ENCODE measurements around the gene PARVA.

The PARVA gene

DNA sequence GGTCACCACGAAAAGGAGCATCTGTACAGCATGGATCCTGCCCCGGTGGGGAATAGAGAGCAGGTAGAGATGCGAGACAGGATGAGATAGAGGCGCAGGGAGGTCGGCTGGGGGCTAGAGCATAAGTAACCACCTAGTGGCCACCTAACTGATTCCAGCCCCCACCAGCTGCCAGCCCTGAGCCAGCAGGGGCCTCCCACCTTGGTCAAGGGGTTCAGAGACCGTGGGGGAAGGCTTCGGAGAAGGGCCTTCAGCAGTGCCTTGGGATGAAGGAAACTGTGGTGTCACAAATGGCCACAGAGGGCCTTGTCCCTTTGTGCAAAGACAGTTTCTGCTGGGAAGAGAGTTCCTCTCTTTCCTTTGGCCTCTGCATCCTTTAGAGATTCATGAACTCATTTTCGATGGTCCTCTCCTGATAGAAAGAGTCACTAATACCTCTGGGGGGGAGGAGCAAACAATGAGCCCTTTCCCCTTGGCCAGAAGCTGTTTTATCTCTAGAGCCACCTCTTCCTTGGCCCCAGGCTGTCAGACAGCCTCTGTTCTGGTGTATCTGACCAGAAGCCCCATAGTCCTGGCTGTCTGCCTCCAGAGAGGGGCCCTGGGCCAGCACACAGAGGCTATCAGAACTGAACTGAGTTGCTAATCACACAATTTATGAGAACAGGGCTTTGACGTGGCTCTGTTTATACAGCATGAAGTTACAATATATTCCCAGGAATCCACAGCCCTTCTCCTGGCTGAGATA lies 146.0 kb downstream of the PARVA start:
- in situ Hi-C loops (cut with HindIII; ENCODE audit: low sequenced_read_pairs), result no loop called here

DNA sequence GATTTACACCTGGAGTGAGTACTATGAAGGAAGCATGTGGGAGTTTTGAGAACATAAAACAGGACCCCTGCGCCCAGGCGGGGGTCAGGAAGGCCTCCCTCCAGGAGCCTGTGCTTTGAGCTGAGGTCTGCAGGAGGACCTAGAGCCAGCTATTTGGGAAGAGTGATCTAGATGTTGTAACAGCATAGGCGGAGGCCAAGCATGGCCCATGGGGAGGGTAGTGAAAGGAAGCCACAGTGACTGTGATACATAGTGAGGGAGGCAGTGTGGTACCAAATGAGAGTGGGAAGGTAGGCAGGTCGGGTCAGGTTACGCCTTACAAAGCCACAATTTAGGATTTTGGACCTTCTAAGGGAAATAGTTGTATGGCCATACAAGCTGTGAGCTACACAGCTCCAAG lies 147.5 kb downstream of the PARVA start:
- in situ Hi-C loops (cut with HindIII; ENCODE audit: low sequenced_read_pairs), result no loop called here

DNA sequence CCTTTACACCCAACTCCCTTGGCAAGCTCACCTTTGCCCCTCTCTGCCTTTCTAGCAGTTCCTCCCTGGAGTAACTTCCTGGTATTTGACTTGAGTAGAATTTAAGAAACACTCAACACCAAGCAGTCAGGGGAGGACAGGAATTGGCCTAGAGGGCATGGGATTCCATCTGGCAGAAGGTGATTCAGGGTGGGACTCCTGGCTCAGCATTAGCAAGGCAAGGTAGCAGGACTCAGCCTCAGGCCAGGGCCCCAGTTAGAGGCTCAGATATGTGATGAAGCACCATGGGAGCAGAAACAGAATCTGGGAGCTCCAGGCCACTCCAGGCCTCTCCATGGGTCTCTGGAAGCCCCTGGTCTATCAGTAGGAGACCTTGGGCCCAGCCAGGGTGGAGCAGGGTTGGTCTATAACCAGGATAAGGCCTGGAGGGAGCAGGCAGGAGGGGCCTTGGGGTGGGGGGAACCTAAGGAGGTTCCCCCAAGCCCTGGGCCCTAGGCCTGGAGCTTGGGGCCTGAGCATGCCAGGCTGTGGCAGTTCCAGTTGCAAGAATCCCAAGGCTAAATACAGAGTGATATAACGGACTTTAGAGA lies 148.2 kb downstream of the PARVA start:
- in situ Hi-C loops (cut with HindIII; ENCODE audit: low sequenced_read_pairs), result no loop called here

DNA sequence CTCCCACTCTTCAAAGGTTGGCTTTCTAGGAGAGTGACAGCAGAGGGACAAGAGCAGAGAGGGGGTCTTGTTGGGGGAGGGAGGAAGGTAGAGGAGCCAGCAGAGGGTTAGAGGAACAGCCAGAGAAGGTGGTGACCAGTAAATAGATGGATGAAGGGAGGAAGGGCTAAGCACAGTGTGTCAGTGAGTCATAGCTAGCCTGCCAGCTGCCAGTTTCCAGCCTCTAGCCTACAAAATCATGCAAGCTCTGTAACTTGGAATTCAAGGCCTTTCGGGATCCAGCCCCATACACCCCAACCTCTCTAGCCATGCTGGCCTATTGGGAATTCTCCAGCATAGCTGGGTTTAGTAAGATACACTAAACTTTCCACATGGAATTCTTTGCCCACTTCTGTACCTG lies 149.4 kb downstream of the PARVA start:
- in situ Hi-C loops (cut with HindIII; ENCODE audit: low sequenced_read_pairs), result no loop called here

DNA sequence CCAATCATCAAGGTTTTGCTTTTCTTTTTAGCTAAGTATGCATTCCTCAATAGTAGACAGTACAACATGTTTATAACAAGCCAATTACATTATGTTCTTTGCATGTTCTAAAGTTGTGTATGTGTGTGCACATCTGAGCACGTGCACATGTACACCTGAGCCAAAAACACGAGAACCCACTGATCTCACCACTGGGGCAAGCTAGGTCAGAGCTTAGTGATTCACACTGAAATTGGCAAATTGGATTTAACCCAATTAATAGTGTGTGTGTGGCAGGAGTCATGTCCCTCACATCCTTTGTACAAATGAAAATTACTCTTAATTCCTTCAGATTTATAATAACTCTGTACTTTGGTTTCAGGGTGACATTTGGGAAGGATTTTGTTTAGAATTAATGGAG lies 151.1 kb downstream of the PARVA start:
- in situ Hi-C loops (cut with HindIII; ENCODE audit: low sequenced_read_pairs), result no loop called here

DNA sequence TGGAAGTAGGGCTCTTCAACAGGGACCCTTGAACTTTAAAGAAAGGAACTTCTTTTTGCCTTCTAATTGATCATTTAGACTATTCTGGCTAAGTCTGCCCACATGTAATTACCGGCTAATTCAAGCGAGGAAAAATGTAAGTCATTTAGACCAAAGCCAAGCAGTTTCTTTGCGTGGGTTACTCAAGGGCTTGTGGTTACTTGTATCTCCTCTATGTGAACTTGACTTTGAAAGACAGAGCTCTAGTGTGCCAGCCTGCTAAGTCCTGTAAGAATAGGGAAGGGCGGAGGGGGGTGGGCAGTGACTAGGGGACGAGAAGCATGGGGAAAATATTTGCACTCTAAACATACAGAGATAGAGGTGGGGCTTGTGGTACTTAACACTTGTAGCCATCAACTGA lies 151.7 kb downstream of the PARVA start:
- in situ Hi-C loops (cut with HindIII; ENCODE audit: low sequenced_read_pairs), result no loop called here

DNA sequence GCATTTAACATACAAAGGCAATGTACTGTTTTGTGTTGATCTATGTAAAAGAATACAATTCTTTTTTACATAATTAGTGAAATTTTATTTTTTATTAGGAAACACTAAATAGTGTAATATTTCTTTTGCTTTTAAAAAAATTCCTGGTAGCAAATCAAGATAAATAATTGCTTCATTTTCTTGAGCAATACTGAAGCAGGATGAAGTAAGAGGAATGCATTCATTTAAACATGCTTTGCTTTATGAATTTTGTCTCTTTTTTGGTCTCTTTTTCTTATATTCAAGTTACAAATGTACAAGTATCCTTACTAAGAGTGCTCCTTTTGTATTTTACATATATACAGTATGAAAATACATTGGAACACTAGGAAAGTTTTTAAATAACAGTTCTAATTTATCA lies 152.4 kb downstream of the PARVA start:
- in situ Hi-C loops (cut with HindIII; ENCODE audit: low sequenced_read_pairs), result no loop called here

DNA sequence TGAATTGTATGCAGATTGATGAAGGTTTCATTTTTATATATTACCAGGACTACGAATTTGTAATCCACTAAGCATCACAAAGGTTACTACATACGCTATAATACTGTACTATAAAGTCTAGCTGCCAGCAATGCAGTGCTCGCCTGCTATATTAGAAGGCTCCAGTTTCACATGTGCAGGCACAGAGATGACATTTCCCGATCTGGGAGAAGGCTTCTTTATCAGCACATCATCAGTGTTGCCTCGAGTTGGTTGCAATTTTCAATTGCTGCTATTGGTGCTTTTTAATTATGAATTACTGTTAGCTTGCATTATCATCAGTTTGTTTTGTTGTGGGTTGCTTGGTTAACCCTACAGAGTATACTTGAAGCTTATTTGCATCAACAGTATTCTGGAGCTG lies 153.6 kb downstream of the PARVA start:
- in situ Hi-C loops (cut with HindIII; ENCODE audit: low sequenced_read_pairs), result no loop called here

DNA sequence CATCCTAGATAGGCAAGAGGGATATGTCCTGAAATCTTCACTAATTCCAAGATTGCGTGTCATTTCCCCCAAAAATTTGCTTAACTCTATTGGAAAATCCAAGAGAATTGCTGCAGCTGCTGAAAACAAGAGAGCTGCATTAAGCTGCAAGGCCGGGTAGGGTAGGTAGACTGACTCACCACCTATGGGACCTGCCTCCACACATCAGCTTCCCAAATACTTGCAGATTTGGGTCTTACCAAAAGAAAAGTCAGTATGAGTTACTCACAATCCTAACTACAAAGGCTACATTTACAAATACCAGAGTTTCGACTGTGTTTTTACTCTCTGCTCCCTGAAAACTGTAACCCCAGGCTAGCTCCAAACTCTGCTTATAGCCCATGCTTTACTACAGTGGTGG lies 154.3 kb downstream of the PARVA start:
- in situ Hi-C loops (cut with HindIII; ENCODE audit: low sequenced_read_pairs), result no loop called here

DNA sequence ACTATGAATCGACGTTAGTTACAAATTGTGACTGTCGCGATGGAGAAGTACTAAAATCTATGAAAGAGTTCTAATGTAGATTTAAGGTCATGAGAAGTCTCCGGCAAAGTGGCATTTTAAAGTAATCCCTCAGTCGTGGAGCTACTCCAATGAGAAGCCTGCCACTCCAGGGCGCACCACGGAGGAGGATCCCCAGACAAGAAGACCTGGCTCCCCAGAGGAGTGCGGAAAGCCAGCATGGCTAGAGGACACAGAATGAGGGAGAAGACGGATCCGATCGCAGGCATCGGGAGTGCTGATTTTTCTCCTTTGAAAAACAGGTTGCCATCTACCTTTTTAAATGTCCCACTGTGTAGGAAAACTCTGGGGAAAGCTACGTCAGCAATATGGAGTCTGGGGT lies 155.2 kb downstream of the PARVA start:
- in situ Hi-C loops (cut with HindIII; ENCODE audit: low sequenced_read_pairs), result no loop called here

DNA sequence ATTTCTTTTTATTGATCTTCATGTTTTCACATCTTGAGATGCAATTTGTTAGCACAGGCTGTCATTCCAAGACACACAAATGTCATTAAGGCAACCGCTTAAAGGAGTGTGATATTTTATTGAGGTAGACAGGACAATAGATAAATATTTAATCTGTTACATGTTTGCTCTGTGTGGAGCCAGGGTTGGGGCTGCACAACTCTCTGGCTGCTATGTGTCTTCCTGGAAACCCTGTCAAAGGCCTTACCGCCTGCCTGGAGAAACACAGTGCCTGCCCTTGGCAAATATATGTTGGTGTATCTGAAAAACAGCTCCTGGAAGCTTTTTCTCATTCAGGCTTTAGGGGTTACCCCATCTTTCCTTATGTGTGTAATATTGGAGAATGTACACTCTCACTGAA lies 157.2 kb downstream of the PARVA start:
- in situ Hi-C loops (cut with HindIII; ENCODE audit: low sequenced_read_pairs), result no loop called here

DNA sequence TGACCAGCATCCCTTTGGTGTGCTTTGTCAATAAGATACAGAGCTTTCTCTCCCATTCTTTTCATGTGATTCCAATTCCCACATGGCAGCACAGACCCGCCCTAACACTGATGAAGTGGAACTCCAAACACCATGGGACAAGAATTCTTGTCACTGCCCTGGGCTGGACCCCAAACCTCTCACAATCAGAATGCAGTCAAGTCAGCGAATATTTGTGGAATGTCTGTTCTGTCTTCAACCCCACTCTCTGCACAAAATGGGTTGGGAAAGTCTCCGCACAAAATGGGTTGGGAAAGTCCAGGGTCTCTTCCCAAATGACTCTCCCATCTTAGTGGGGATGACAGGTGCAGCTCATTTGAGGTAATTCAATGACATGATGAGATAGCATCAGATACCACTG lies 157.9 kb downstream of the PARVA start:
- in situ Hi-C loops (cut with HindIII; ENCODE audit: low sequenced_read_pairs), result no loop called here

DNA sequence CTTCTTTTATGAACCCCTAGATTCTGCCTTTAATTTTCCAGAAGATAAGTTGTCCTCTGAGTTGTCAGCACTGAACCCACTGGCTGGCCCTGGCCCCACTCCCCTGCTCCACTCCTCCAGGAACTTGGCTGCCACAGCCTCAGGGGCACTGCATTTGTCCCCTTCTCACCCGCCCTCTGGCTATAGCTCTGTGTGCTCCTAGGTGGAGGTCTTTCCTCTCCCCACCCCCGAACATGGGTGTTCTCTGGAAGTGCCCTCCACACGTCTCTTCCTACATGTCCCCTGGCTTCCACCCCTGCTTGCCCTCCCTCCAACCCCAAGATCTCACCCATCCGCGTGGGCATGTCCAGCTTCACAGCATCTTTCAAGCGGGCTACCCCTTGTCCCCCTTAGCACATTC lies 159.2 kb downstream of the PARVA start:
- in situ Hi-C loops (cut with HindIII; ENCODE audit: low sequenced_read_pairs), result no loop called here

DNA sequence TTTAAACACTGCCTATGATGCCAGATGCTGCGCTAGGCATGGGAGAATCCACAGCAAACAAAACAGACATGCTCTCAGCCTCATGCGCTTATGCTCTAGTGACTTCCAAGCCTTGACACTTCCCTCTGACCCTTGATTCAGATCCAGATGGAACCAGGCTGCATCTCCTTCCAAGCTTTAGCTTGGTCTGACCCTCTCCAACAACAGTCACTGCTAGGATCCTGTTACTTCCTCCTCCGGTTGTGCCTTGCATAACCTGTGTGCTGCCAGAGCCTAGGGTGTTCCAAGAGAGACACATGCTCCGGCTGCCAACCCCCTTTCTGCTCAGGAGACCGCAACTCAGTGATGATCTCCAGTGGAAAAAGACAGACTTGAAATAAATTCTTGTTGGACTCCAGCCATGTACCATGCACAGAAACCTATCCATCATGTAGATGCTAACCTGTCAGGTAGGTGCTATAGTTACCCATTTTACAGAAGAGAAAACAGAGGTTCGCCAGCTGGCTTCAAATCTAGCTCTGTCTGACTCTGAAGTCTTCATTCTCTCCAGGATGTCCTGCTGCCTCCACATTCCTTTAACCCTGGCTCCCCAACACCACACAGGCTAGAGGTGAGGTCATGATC lies 160.5 kb downstream of the PARVA start:
- in situ Hi-C loops (cut with HindIII; ENCODE audit: low sequenced_read_pairs), result no loop called here

DNA sequence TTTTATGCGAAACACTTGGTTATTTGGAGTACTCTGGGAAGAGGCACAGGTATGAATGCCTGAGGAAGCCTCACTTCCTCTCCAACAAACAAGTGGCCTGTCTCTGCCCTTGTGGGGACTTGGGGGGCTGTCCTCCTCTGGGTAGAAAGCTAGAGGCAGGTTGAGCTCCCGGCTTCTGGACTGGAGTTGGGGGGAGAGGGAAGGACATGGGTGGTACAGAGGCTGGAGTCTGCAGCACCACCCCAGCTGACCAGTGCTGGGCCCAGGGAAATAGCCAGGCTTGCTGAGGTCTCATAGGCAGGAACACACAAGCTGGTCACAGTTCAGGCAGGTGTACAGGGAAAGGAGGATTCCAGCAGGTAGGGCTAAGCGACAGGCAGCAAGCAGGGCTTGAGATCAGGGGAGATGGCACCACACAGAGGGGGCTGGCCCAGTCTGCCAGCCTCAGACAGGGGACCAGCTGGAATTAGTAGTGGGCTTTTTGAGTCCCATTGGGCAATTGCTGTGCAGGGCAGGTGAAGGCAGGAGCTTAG lies 161.6 kb downstream of the PARVA start:
- in situ Hi-C loops (cut with HindIII; ENCODE audit: low sequenced_read_pairs), result no loop called here

DNA sequence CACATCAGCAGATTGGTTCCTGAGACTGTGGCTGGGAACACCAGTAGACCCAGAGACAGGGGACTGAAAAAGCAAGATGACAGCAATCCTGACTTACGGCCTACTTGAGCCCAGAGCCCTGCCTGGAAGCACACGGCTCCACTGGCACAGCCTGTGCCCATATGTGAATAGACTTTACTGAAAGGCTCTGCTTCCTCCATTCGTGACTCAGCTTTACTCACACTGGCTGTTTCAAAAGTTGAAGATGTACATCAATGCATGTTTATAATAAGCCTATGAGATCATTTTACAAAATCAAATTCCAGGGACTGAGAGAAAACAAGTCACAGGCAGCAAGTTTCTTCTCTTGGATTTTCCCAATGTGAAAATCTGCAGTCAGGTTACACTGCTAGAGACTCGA lies 162.2 kb downstream of the PARVA start:
- in situ Hi-C loops (cut with HindIII; ENCODE audit: low sequenced_read_pairs), result no loop called here

DNA sequence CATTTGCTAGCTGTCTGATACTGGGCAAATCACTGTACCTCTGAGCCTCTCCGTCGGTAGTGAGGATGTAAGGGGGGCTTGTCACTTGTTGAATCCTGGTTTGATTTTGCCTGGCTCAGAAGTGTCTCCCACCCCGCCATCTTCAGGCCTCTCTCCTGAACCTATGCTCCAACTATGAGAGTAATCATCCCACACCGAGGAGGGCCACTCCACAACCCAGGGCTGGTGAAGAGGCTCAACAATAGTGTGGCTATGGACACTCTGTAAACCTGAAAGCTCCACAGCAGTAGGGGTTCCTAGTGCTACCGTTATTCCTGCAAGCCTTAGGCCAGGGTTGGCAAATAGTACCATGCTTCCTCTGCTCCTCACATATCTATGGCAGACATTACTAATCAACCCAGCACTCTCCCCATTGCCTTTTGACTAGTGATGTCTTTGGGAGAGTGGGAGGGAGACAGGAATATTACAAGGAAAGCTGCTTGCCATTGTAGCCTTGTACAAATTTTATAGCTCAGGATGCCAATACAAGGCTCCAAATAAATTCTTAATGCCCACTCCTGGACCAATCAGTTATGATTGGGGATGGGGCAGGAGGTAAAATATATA lies 162.8 kb downstream of the PARVA start:
- in situ Hi-C loops (cut with HindIII; ENCODE audit: low sequenced_read_pairs), result loop anchor here (5.0 kb wide), 1 partner anchor 72 kb away; no protein-coding TSS in a partner anchor

DNA sequence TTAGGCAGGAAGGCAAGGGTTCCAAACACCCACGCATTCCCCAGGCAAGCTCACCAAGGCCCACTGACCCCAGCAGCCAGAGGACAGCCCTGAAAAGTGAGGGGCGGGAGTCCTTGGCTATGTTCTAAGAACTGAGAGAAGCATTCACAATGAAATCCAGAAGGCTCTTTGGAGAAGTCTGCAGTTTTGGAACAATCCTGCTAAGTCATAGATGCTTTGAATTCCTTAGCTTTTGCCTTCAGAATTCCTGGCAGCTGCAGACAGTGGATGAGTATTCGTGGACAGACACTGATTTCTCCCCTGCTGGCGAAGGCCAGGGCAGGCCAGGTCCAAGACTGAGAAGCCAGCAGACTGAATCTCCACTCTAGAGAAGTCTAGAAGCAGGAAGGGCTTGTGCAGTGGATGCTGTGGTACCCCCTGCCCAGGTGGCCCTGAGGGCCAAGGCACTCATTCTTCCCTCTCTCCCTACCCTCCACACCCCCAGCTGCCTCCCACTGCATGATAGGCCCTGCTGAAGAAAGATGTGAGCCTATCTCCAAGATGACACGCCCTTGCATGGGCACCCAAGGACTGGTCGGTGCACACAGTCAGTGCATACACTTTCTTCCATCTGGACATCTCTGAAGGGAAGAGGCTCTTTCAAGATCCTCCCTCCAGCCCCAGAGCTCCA lies 163.7 kb downstream of the PARVA start:
- in situ Hi-C loops (cut with HindIII; ENCODE audit: low sequenced_read_pairs), result loop anchor here (5.0 kb wide), 1 partner anchor 71 kb away; no protein-coding TSS in a partner anchor

DNA sequence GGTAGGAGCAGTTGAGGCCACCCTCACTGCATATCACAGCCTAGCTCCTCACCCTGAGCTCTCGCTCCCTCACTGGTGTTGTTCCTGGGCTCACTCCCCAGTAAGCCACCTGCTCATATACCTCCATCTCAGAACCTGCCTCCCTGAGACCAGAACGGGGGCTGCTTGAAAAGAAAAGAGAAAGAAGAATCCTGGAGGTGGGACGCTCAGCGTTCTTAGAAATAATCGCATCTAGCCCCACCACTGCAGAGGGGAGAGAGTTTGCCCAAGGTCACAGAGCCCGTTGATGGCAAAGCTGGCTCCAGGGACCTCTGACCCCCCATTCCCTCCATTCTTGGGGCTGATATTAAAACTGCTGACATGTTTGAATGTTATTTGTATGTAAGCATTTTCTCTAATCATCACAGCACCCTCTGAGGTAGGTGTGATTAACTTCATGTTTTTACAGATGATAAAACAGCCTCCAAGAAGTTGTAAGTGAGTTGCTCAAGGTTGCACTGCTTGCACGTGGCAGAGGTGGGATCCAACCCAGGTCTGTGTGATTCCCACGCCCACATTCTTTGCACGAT lies 164.3 kb downstream of the PARVA start:
- in situ Hi-C loops (cut with HindIII; ENCODE audit: low sequenced_read_pairs), result loop anchor here (5.0 kb wide), 1 partner anchor 71 kb away; no protein-coding TSS in a partner anchor

DNA sequence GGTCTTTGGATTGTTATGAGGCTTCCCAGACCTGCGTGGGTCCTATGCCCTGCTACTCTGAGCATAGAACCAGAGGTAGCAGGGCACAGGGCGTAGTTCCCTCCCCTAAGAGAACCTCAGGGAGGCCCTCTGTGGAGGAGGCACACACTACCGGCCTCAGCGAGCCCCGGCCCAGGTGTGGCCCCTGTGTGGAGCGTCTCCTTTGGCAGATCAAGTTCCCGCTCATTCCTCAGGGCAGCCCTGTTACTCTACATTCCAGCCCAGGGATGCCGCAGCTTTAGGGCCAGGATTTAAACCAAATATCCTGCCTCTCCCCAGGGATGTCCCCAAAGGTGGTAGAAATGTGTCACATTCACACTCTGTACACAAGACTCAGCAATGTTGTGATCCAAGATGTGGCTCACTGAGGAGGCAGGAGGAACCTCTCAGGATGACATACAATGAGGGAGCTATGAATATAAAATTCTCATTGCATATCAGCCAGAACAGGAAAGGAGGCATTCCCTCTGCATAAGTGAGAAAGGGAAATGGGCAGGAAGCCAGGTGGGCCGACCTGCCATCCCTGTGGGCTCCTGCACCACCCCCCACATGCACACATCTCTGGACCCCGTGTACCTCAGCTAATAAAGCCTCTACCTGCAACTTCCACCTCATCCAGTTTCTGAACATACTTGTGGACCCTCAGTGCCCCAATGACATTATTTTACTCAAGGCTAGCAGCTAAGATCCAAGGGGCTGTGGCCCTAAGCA lies 165.0 kb downstream of the PARVA start:
- in situ Hi-C loops (cut with HindIII; ENCODE audit: low sequenced_read_pairs), result loop anchor here (5.0 kb wide), 1 partner anchor 70 kb away; no protein-coding TSS in a partner anchor

Measured in endothelial cell of hepatic sinusoid (primary cell).